OCI-LY7 (cell line): ENCODE data around the gene TSPAN5.

Experiments
- CTCF ChIP-seq: fragments of 200-600 bp; sonication (generic); conservative IDR thresholded peaks from 2 replicates; pipeline ENCODE4 v1.5.1; 2014; ENCODE audit warnings: mild to moderate bottlenecking, antibody characterized with exemption, low read length, moderate library complexity, mixed read lengths
- EZH2phosphoT487 ChIP-seq: fragments of 200-600 bp; sonication (generic); IDR thresholded peaks from 2 replicates; pipeline ENCODE4 v1.6.1; 2018; ENCODE audit warnings: low read depth, borderline replicate concordance, mild to moderate bottlenecking, mixed run types, antibody characterized with exemption, low read length, moderate library complexity, mixed read lengths

GRCh38 chr4:98641376-98641775 is 17.0 kb downstream of the TSPAN5 start:
- TF ChIP-seq EZH2phosphoT487: no peak
- no peak for TF ChIP-seq CTCF
